Suprapubic skin (tissue), 4 donors: ENCODE measurements around the gene CD48. TPM values are rescaled to one million over a fixed set of nuclear protein-coding genes. Genes with fewer than 3 reads are reported as not detected.
A peak's percentile ranks its signal among the peaks of the same experiment; 100 is the strongest.
"Not testable (repeated sequence)": the region's sequence is repeated elsewhere in the genome, so short reads cannot be mapped to it uniquely, and the experiment has no call there.

Experiments used
- DNase-seq, 2 donors: peaks; one replicate each; pipeline ENCODE4 v3.0.0-alpha.2; 2019; ENCODE audit warnings: low spot score in 2 of 2
- H3K27ac ChIP-seq: fragments of 200-600 bp; sonication (generic); one replicate; pipeline ENCODE4 v1.5.1; 2019
- H3K27me3 ChIP-seq: fragments of 200-600 bp; sonication (generic); one replicate; pipeline ENCODE4 v1.5.1; 2019
- H3K36me3 ChIP-seq: fragments of 200-600 bp; sonication (generic); one replicate; pipeline ENCODE4 v1.5.1; 2019
- H3K4me1 ChIP-seq: fragments of 200-600 bp; sonication (generic); one replicate; pipeline ENCODE4 v1.5.1; 2019
- H3K4me3 ChIP-seq: fragments of 200-600 bp; sonication (generic); one replicate; pipeline ENCODE4 v1.5.1; 2019; ENCODE audit warnings: mild to moderate bottlenecking
- H3K9me3 ChIP-seq: fragments of 200-600 bp; sonication (generic); one replicate; pipeline ENCODE4 v1.5.1; 2019
- EP300 ChIP-seq: sonication (generic); formaldehyde crosslinking; IDR thresholded peaks from one replicate; pipeline ENCODE4 v1.6.1; 2017; ENCODE audit warnings: antibody characterized with exemption
- POLR2A ChIP-seq, 2 donors: fragments of 450-650 bp; IDR thresholded peaks; one replicate each; pipeline ENCODE4 v1.6.1; 2017; ENCODE audit warnings: antibody characterized with exemption in 2 of 2, mild to moderate bottlenecking in 2 of 2, moderate library complexity in 2 of 2
- POLR2AphosphoS5 ChIP-seq, 3 donors: sonication (generic); formaldehyde crosslinking; IDR thresholded peaks; one replicate each; pipeline ENCODE4 v1.6.1; 2017; ENCODE audit warnings: antibody characterized with exemption in 3 of 3
- WGBS: methylation state at CpG from one replicate; pipeline ENCODE4 v1.1.5; 2018; 5-methylcytosine and 5-hydroxymethylcytosine counted together
- total RNA-seq, 4 donors: library from RNA; depleted of rRNA; stranded (reverse); fragments of >200 nt; gene quantifications; one replicate each; pipeline ENCODE4 v1.1.0, GENCODE V29; 2016
- TF ChIP-seq, protein P1 (sequence below), 2 donors: fragments of 200-600 bp in 1 of 2; fragments of 450-650 bp in 1 of 2; sonication (generic) in 1 of 2; IDR thresholded peaks; one replicate each; pipeline ENCODE4 v1.5.1; 2016 to 2019; ENCODE audit warnings: antibody characterized with exemption in 2 of 2, mild to moderate bottlenecking in 1 of 2, moderate library complexity in 1 of 2

The CD48 gene
- total RNA-seq, 4 donors from 2014 or later = 0.60 to 1.6 (median 1.0) TPM; not detected in 1

DNA sequence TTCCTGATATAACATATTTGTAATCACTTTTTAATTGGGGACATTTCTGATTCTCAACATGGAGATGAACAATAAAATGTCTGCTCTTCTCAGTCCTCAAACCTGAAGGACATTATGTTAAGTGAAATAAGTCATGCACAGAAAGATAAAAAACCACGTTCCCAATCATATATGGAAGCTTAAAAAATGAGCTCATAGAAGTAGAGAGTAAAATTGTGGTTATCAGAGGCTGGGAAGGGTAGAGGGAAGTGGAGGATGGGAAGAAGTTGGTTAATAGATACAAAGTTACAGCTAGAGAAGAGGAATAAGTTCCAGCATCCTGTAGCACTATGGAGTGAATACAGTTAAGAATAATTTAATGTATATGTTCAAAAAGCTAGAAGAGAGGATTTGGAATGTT lies 1.5 kb upstream of the CD48 start:
- Histone ChIP-seq H3K36me3 (no peaks in the 10 kb centered on the region), H3K4me3 (no peak overlapping the region), H3K27me3 (no peaks in the 10 kb centered on the region), H3K27ac (no peak overlapping the region), H3K4me1 (no peaks in the 10 kb centered on the region), H3K9me3 (no peaks in the 10 kb centered on the region)
- DNase-seq = no peak
- TF ChIP-seq EP300 = no peak
- TF ChIP-seq, protein P1, sequence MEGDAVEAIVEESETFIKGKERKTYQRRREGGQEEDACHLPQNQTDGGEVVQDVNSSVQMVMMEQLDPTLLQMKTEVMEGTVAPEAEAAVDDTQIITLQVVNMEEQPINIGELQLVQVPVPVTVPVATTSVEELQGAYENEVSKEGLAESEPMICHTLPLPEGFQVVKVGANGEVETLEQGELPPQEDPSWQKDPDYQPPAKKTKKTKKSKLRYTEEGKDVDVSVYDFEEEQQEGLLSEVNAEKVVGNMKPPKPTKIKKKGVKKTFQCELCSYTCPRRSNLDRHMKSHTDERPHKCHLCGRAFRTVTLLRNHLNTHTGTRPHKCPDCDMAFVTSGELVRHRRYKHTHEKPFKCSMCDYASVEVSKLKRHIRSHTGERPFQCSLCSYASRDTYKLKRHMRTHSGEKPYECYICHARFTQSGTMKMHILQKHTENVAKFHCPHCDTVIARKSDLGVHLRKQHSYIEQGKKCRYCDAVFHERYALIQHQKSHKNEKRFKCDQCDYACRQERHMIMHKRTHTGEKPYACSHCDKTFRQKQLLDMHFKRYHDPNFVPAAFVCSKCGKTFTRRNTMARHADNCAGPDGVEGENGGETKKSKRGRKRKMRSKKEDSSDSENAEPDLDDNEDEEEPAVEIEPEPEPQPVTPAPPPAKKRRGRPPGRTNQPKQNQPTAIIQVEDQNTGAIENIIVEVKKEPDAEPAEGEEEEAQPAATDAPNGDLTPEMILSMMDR (IDR thresholded peaks at IDR 0.05) = no peak
- TF ChIP-seq POLR2A (IDR thresholded peaks at IDR 0.05) = no peak
- WGBS = 49% methylated on average over 1 of the region's 1 CpG

GRCh38 chr1:160712525-160713080 lies 981 bp upstream of the CD48 start:
- H3K4me3 ChIP-seq, H3K27me3 ChIP-seq, H3K9me3 ChIP-seq, H3K36me3 ChIP-seq, H3K4me1 ChIP-seq, H3K27ac ChIP-seq, DNase-seq: not testable (repeated sequence)
- WGBS = 65% methylated on average over 5 of the region's 5 CpGs

- H3K27me3 ChIP-seq = peaks cover 4% of the 10 kb centered on the region
- peak overlapping the region; percentile 26 for H3K4me3 ChIP-seq
- H3K4me1 ChIP-seq = peaks cover 3% of the 10 kb centered on the region
- 78% methylated on average over 2 of the region's 2 CpGs for WGBS
- no peaks in the 10 kb centered on the region for H3K36me3 ChIP-seq
- no peak overlapping the region for H3K27ac ChIP-seq
- H3K9me3 ChIP-seq = no peaks in the 10 kb centered on the region
- TF ChIP-seq EP300 (no peak), POLR2AphosphoS5 (IDR thresholded peaks at IDR 0.05) (no peak), POLR2A (IDR thresholded peaks at IDR 0.05) (no peak)
- TF ChIP-seq, protein P1 (IDR thresholded peaks at IDR 0.05) = no peak
- no peak for DNase-seq
These were observed 383 bp downstream of the CD48 start for GRCh38 chr1:160711276-160711601.

- Histone ChIP-seq H3K36me3 (no peaks in the 10 kb centered on the region), H3K4me1 (peaks cover 3% of the 10 kb centered on the region), H3K27ac (no peak overlapping the region), H3K4me3 (peak overlapping the region; percentile 26), H3K9me3 (no peaks in the 10 kb centered on the region), H3K27me3 (peaks cover 4% of the 10 kb centered on the region)
- TF ChIP-seq POLR2A (IDR thresholded peaks at IDR 0.05) = no peak
- no peak for TF ChIP-seq EP300
- no peak for TF ChIP-seq POLR2AphosphoS5 (IDR thresholded peaks at IDR 0.05)
- TF ChIP-seq, protein P1 (IDR thresholded peaks at IDR 0.05) = no peak
- DNase-seq = no peak
- 81% methylated on average over 4 of the region's 4 CpGs for WGBS
These were observed 937 bp downstream of the CD48 start for GRCh38 chr1:160710517-160711252.

DNA sequence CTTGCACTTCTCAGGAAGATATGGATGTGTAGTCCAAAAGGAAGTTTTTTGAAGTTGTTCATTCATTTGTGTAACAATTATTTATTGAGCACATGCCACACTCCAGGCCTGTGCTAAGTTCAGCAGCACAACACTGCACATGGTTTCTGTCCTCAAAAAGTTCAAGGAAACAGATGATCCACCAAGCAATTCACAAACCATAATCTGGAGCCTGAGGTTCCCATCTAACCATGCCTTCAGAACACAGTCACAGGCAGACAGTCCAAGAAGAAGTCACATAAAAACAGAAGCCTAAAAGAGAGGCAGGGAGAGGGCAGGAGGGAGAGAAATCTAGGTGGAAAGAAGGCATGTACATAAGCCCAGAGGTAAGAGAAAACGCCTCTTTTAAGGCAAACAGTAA lies 1.9 kb downstream of the CD48 start:
- no peak for DNase-seq
- H3K9me3 ChIP-seq = no peaks in the 10 kb centered on the region
- H3K27ac ChIP-seq = no peak overlapping the region
- H3K36me3 ChIP-seq = no peaks in the 10 kb centered on the region
- no peak overlapping the region for H3K4me3 ChIP-seq
- peaks cover 6% of the 10 kb centered on the region for H3K4me1 ChIP-seq
- no peak for TF ChIP-seq EP300
- TF ChIP-seq POLR2AphosphoS5 (IDR thresholded peaks at IDR 0.05) = no peak
- no peak for TF ChIP-seq POLR2A (IDR thresholded peaks at IDR 0.05)
- TF ChIP-seq, protein P1 (IDR thresholded peaks at IDR 0.05) = no peak
- H3K27me3 ChIP-seq = peaks cover 4% of the 10 kb centered on the region
- 86% methylated on average over 1 of the region's 1 CpG for WGBS
